Measurements from ENCODE around the gene LARP4B. TPM values are rescaled to one million over a fixed set of nuclear protein-coding genes. Genes with fewer than 3 reads are reported as not detected.
A peak's percentile ranks its signal among the peaks of the same experiment; 100 is the strongest.

LARP4B gene
- polyA plus RNA-seq, 1 donor (not counting 4 experiments of a cell fraction or from before 2014, with no cell fraction given) = 39.4 TPM

GRCh38 chr10:929960-930624, 1.4 kb downstream of the LARP4B start:
- Histone ChIP-seq H3K27me3 (ENCODE audit: control insufficient read depth, extremely low read depth, insufficient read depth, low read length) (no peaks in the 10 kb centered on the region), H3K27ac (ENCODE audit: control insufficient read depth, insufficient read depth, low read length) (peak overlapping the region; percentile 58), H3K4me2 (ENCODE audit: control insufficient read depth, extremely low read depth, insufficient read depth, low read depth, low read length) (peak overlapping the region; percentile 98), H4K20me1 (ENCODE audit: control insufficient read depth, extremely low read depth, insufficient read depth, low read length) (peaks cover 42% of the 10 kb centered on the region), H3K9me1 (ENCODE audit: control insufficient read depth, extremely low read depth, insufficient read depth, low read length) (peaks cover 5% of the 10 kb centered on the region), H3K4me1 (ENCODE audit: control insufficient read depth, extremely low read depth, insufficient read depth, low read length) (peaks cover 13% of the 10 kb centered on the region), H3K4me3 (ENCODE audit: control insufficient read depth in 2 of 3, extremely low read depth in 1 of 3, insufficient read depth in 2 of 3, low read depth in 1 of 3, low read length in 3 of 3) (peak overlapping the region; percentile 77 to 84 (median 84)), H3K36me3 (ENCODE audit: control insufficient read depth in 2 of 2, extremely low read depth in 1 of 2, insufficient read depth in 2 of 2, low read length in 2 of 2) (peaks cover 2 to 8% of the 10 kb centered on the region in 2 experiments), H2AFZ (ENCODE audit: control insufficient read depth, low read length) (no peak overlapping the region), H3K9me3 (ENCODE audit: control insufficient read depth, low read depth, low read length) (no peaks in the 10 kb centered on the region), H3K9ac (ENCODE audit: control insufficient read depth, extremely low read depth, insufficient read depth, low read length) (peak overlapping the region; percentile 81), H3K79me2 (ENCODE audit: control insufficient read depth, insufficient read depth, low read length) (peaks cover 59% of the 10 kb centered on the region)
- FAIRE-seq = no peak
- dilution Hi-C loops (cut with MboI; ENCODE audit: extremely low pct_ligation_motif_present, low sequenced_read_pairs) = no loop called here
- no peak for TF ChIP-seq EZH2 (IDR thresholded peaks at IDR 0.05; ENCODE audit: low read length)
- TF ChIP-seq, protein P1, sequence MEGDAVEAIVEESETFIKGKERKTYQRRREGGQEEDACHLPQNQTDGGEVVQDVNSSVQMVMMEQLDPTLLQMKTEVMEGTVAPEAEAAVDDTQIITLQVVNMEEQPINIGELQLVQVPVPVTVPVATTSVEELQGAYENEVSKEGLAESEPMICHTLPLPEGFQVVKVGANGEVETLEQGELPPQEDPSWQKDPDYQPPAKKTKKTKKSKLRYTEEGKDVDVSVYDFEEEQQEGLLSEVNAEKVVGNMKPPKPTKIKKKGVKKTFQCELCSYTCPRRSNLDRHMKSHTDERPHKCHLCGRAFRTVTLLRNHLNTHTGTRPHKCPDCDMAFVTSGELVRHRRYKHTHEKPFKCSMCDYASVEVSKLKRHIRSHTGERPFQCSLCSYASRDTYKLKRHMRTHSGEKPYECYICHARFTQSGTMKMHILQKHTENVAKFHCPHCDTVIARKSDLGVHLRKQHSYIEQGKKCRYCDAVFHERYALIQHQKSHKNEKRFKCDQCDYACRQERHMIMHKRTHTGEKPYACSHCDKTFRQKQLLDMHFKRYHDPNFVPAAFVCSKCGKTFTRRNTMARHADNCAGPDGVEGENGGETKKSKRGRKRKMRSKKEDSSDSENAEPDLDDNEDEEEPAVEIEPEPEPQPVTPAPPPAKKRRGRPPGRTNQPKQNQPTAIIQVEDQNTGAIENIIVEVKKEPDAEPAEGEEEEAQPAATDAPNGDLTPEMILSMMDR (optimal IDR thresholded peaks at IDR 0.05 in 1 of 3, IDR thresholded peaks at IDR 0.05 in 1 of 3, conservative IDR thresholded peaks at IDR 0.05 in 1 of 3; ENCODE audit: extremely low read depth in 1 of 3, insufficient read depth in 2 of 3, low read length in 3 of 3) = no peak
- DNase-seq (ENCODE audit: low read depth, low spot score) = no peak

- H3K79me2 ChIP-seq (ENCODE audit: control insufficient read depth, insufficient read depth, low read length) = peaks cover 88% of the 10 kb centered on the region
- DNase-seq (ENCODE audit: low read depth, low spot score) (no peak), FAIRE-seq (no peak)
- no peak overlapping the region for H3K4me2 ChIP-seq (ENCODE audit: control insufficient read depth, extremely low read depth, insufficient read depth, low read depth, low read length)
- H3K27me3 ChIP-seq (ENCODE audit: control insufficient read depth, extremely low read depth, insufficient read depth, low read length) = no peaks in the 10 kb centered on the region
- no peak overlapping the region for H3K27ac ChIP-seq (ENCODE audit: control insufficient read depth, insufficient read depth, low read length)
- H3K9ac ChIP-seq (ENCODE audit: control insufficient read depth, extremely low read depth, insufficient read depth, low read length) = no peak overlapping the region
- no peak overlapping the region for H3K4me3 ChIP-seq (ENCODE audit: control insufficient read depth in 2 of 3, extremely low read depth in 1 of 3, insufficient read depth in 2 of 3, low read depth in 1 of 3, low read length in 3 of 3)
- dilution Hi-C loops (cut with MboI; ENCODE audit: extremely low pct_ligation_motif_present, low sequenced_read_pairs) = no loop called here
- no peaks in the 10 kb centered on the region for H3K9me3 ChIP-seq (ENCODE audit: control insufficient read depth, low read depth, low read length)
- peaks cover 13% of the 10 kb centered on the region for H3K4me1 ChIP-seq (ENCODE audit: control insufficient read depth, extremely low read depth, insufficient read depth, low read length)
- peaks cover 2 to 8% of the 10 kb centered on the region in 2 experiments for H3K36me3 ChIP-seq (ENCODE audit: control insufficient read depth in 2 of 2, extremely low read depth in 1 of 2, insufficient read depth in 2 of 2, low read length in 2 of 2)
- TF ChIP-seq EZH2 (IDR thresholded peaks at IDR 0.05; ENCODE audit: low read length) = no peak
- TF ChIP-seq, protein P1 (optimal IDR thresholded peaks at IDR 0.05 in 1 of 3, IDR thresholded peaks at IDR 0.05 in 1 of 3, conservative IDR thresholded peaks at IDR 0.05 in 1 of 3; ENCODE audit: extremely low read depth in 1 of 3, insufficient read depth in 2 of 3, low read length in 3 of 3) = no peak
- no peak overlapping the region for H2AFZ ChIP-seq (ENCODE audit: control insufficient read depth, low read length)
- H3K9me1 ChIP-seq (ENCODE audit: control insufficient read depth, extremely low read depth, insufficient read depth, low read length) = peaks cover 6% of the 10 kb centered on the region
- H4K20me1 ChIP-seq (ENCODE audit: control insufficient read depth, extremely low read depth, insufficient read depth, low read length) = peaks cover 64% of the 10 kb centered on the region
Measured at GRCh38 chr10:927131-927530, 4.4 kb downstream of the LARP4B start.
